ENCODE measurements around the gene FOXP4. TPM values are rescaled to one million over a fixed set of nuclear protein-coding genes. Genes with fewer than 3 reads are reported as not detected.

Gene FOXP4
- total and polyA plus RNA-seq, 8 donors = 7.9 to 70.4 (median 30.7) TPM

DNA sequence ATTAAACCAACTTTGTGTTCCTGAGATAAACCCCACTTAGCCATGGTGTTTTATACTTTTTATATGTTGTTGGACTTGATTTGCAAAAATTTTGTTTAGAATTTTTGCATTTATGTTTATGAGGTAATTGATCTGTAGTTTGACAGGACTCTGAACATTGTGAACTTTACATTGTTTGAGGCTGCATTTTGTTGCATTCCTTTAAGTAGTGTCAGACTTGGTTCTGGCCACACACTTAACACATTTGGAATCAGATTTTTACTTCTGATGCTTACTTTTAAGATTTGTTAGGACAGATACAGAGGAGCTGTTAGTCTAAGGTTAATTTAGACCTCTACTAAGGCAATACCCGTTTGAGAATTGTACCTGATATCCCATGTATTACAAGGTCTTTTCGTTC lies 75.6 kb downstream of the FOXP4 start:
- Histone ChIP-seq H3K36me3 (no peaks in the 10 kb centered on the region), H3K4me3 (no peak overlapping the region), H3K4me1 (peaks cover 0 to 10% (median 5%) of the 10 kb centered on the region in 4 donors), H3K9me3 (peaks cover 0 to 15% (median 7%) of the 10 kb centered on the region in 4 donors), H3K27me3 (peaks cover 0 to 2% (median 0%) of the 10 kb centered on the region in 3 donors), H3K27ac (no peak overlapping the region)
- TF ChIP-seq POLR2AphosphoS5 (IDR thresholded peaks at IDR 0.05) (no peak), POLR2A (IDR thresholded peaks at IDR 0.05) (no peak), EP300 (IDR thresholded peaks at IDR 0.05) (no peak)
- TF ChIP-seq, protein P1, sequence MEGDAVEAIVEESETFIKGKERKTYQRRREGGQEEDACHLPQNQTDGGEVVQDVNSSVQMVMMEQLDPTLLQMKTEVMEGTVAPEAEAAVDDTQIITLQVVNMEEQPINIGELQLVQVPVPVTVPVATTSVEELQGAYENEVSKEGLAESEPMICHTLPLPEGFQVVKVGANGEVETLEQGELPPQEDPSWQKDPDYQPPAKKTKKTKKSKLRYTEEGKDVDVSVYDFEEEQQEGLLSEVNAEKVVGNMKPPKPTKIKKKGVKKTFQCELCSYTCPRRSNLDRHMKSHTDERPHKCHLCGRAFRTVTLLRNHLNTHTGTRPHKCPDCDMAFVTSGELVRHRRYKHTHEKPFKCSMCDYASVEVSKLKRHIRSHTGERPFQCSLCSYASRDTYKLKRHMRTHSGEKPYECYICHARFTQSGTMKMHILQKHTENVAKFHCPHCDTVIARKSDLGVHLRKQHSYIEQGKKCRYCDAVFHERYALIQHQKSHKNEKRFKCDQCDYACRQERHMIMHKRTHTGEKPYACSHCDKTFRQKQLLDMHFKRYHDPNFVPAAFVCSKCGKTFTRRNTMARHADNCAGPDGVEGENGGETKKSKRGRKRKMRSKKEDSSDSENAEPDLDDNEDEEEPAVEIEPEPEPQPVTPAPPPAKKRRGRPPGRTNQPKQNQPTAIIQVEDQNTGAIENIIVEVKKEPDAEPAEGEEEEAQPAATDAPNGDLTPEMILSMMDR (IDR thresholded peaks at IDR 0.05) = no peak
- intact Hi-C loops (cut with DNase I; ENCODE audit: low total_unique reads) = no loop called here
- DNase-seq = no peak
- 51 to 65% (median 63%) methylated on average over 2 of the region's 2 CpGs for WGBS, 5 donors

DNA sequence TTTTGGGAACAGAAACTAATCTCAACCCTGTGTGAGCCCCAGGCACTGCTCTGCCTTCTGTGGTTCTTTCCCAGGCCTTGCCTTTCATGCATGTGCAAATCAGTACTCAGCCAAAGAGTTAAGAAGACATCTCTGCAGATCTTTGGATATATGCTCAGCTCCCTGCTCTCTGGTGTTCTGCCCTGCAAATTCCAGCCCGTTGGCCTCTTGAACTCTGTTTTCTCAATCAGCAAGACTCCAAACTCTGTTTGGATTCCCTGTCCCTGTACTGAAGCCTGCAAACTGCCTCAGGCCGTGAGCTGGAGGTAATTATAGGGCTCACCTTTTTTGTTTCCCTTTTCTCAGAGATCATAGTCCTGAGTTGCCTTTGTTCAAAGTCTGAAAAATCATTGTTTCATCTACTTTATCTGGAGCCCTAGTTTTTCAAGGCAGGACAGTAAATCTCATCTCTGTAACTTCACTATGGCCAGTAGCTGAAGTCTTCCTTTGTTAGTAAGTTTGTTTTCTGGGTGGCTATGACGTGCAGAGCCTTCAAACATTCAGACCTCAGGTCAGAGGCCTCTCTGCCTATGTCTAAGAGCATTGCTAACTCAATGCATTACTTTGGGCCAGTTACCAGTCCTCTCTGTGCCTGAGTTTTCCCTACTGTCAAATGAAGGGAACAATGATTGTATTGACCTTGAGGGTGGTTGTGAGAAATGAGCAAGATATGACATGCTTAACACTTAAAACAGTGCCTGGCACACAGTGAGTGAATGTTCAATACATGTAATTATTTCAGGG lies 76.2 kb downstream of the FOXP4 start:
- WGBS, 5 donors = 45 to 57% (median 53%) methylated on average over 3 of the region's 3 CpGs
- intact Hi-C loops (cut with DNase I; ENCODE audit: low total_unique reads) = no loop called here
- DNase-seq = no peak
- H3K9me3 ChIP-seq = peaks cover 0 to 15% (median 7%) of the 10 kb centered on the region in 4 donors
- no peaks in the 10 kb centered on the region for H3K36me3 ChIP-seq
- no peak overlapping the region for H3K27ac ChIP-seq
- TF ChIP-seq, protein P1 (IDR thresholded peaks at IDR 0.05) = no peak
- TF ChIP-seq EP300 (IDR thresholded peaks at IDR 0.05) (no peak), POLR2AphosphoS5 (IDR thresholded peaks at IDR 0.05) (no peak), POLR2A (IDR thresholded peaks at IDR 0.05) (no peak)
- no peak overlapping the region for H3K4me3 ChIP-seq
- peaks cover 0 to 10% (median 5%) of the 10 kb centered on the region in 4 donors for H3K4me1 ChIP-seq
- peaks cover 0 to 6% (median 0%) of the 10 kb centered on the region in 3 donors for H3K27me3 ChIP-seq

DNA sequence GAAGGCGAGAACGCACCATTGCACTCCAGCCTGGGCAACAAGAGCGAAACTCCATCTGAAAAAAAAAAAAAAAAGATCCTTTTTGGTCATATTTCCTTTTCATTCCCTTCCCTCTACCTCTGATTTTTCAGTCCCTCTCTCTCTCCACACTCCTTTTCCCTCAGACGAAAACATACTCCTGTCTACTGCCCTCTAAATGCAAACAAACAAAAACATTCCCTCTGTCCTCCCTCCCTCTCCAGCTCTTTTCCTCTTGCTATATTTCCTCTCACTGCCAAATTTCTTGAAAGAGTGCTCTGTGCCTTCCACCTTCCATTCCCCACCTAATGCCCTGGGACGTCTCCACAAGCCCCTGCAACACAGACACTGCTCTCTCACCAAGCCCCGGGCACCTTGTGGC lies 77.1 kb downstream of the FOXP4 start:
- no peak overlapping the region for H3K4me3 ChIP-seq
- 89 to 92% (median 90%) methylated on average over 6 of the region's 6 CpGs for WGBS, 5 donors
- DNase-seq = no peak
- no peaks in the 10 kb centered on the region for H3K36me3 ChIP-seq
- peaks cover 0 to 10% (median 5%) of the 10 kb centered on the region in 4 donors for H3K4me1 ChIP-seq
- TF ChIP-seq POLR2A (IDR thresholded peaks at IDR 0.05) (no peak), POLR2AphosphoS5 (IDR thresholded peaks at IDR 0.05) (no peak), EP300 (IDR thresholded peaks at IDR 0.05) (no peak)
- TF ChIP-seq, protein P1 (IDR thresholded peaks at IDR 0.05) = no peak
- H3K27ac ChIP-seq = no peak overlapping the region
- intact Hi-C loops (cut with DNase I; ENCODE audit: low total_unique reads) = no loop called here
- peaks cover 0 to 6% (median 0%) of the 10 kb centered on the region in 3 donors for H3K27me3 ChIP-seq
- peaks cover 0 to 15% (median 7%) of the 10 kb centered on the region in 4 donors for H3K9me3 ChIP-seq

DNA sequence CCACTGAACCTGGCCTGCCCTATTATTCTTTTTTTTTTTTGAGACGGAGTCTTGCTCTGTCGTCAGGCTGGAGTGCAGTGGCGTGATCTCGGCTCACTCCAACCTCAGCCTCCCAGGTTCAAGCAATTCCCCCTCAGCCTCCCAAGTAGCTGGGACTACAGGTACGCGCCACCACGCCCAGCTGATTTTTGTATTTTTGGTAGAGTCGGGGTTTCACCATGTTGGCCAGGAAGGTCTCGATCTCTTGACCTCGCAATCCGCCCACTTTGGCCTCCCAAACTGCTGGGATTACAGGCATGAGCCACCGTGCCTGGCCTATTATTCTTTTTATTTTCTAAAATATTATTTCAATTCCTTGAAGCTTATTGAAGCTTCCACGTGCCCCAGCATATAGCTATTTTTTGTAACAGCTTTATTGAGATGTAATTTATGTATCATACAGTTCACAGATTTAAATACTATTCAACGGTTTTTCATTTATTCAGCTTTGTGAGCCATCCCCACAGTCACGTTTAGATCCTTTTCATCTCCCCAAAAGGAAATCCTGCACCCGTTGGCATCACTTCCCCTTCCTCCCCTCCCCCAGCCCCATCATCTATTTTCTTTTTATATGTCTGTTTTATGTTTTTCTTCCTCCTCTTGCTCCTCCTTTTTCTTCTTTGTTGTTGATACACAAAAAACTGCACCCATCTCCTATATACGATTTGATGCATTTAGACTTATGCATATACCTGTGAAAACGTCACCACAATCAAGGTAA lies 78.6 kb downstream of the FOXP4 start:
- Histone ChIP-seq H3K36me3 (no peaks in the 10 kb centered on the region), H3K4me3 (no peak overlapping the region), H3K9me3 (peaks cover 0 to 15% (median 7%) of the 10 kb centered on the region in 4 donors), H3K27ac (no peak overlapping the region), H3K4me1 (peaks cover 0 to 10% (median 5%) of the 10 kb centered on the region in 4 donors), H3K27me3 (peaks cover 0 to 6% (median 0%) of the 10 kb centered on the region in 3 donors)
- DNase-seq = no peak
- intact Hi-C loops (cut with DNase I; ENCODE audit: low total_unique reads) = no loop called here
- TF ChIP-seq POLR2AphosphoS5 (IDR thresholded peaks at IDR 0.05) (no peak), EP300 (IDR thresholded peaks at IDR 0.05) (no peak), POLR2A (IDR thresholded peaks at IDR 0.05) (no peak)
- TF ChIP-seq, protein P1 (IDR thresholded peaks at IDR 0.05) = no peak
- WGBS, 5 donors = 82 to 88% (median 86%) methylated on average over 18 of the region's 18 CpGs
